DND-41 (cell line): Measurements from ENCODE around the gene STPG2.
A peak's percentile ranks its signal among the peaks of the same experiment; 100 is the strongest.

Source experiments
- ATAC-seq: fragments of 200-7000 bp; cut with Tn5 transposase; 3 replicates; pipeline ENCODE4 v1.9.1; 2021; ENCODE audit warnings: low read depth; ENCODE audit not compliant: insufficient read depth
- DNase-seq: peaks from one replicate; pipeline ENCODE4 v3.0.0-alpha.2; 2020
- H2AFZ ChIP-seq: 2 replicates; pipeline ENCODE4 v1.6.0; 2012; ENCODE audit warnings: low read depth, low read length
- H3K27ac ChIP-seq: 2 replicates; pipeline ENCODE4 v1.5.1; 2012; ENCODE audit warnings: low read length, inconsistent platforms
- H3K27me3 ChIP-seq: fragments of 200-600 bp; sonication (generic); 2 replicates; pipeline ENCODE4 v1.6.0; 2012; ENCODE audit warnings: low read length, mild to moderate bottlenecking, inconsistent platforms; ENCODE audit not compliant: insufficient read depth, poor library complexity
- H3K36me3 ChIP-seq: 2 replicates; pipeline ENCODE4 v1.5.1; 2012; ENCODE audit warnings: low read length, inconsistent platforms; ENCODE audit not compliant: insufficient read depth
- H3K4me1 ChIP-seq: 2 replicates; pipeline ENCODE4 v1.5.1; 2012; ENCODE audit warnings: mild to moderate bottlenecking, low read length; ENCODE audit not compliant: insufficient read depth
- H3K4me2 ChIP-seq: 2 replicates; pipeline ENCODE4 v1.6.0; 2012; ENCODE audit warnings: mild to moderate bottlenecking, moderate library complexity, low read length, inconsistent platforms; ENCODE audit not compliant: insufficient read depth
- H3K4me3 ChIP-seq, 2 experiments: fragments of 200-600 bp in 1 of 2; shearing (Covaris generic) in 1 of 2; 2 replicates each; pipeline ENCODE4 v1.5.1; 2012 to 2016; ENCODE audit warnings: inconsistent platforms in 2 of 2, low read length in 2 of 2, mild to moderate bottlenecking in 2 of 2, low read depth in 1 of 2, moderate library complexity in 1 of 2
- H3K79me2 ChIP-seq: 2 replicates; pipeline ENCODE4 v1.6.0; 2012; ENCODE audit warnings: low read length, inconsistent platforms; ENCODE audit not compliant: insufficient read depth
- H3K9ac ChIP-seq: 2 replicates; pipeline ENCODE4 v1.6.0; 2012; ENCODE audit warnings: low read depth, mild to moderate bottlenecking, inconsistent platforms, low read length, moderate library complexity
- H3K9me3 ChIP-seq: 2 replicates; pipeline ENCODE4 v1.5.1; 2012; ENCODE audit warnings: low read length, moderate library complexity, mild to moderate bottlenecking, inconsistent platforms; ENCODE audit not compliant: insufficient read depth, severe bottlenecking
- H4K20me1 ChIP-seq: 2 replicates; pipeline ENCODE4 v1.6.0; 2012; ENCODE audit warnings: low read length; ENCODE audit not compliant: insufficient read depth
- EZH2 ChIP-seq: IDR thresholded peaks from 3 replicates; pipeline ENCODE4 v1.6.1; 2012; ENCODE audit warnings: borderline replicate concordance, low read depth, mild to moderate bottlenecking, moderate library complexity, low read length, inconsistent platforms; ENCODE audit not compliant: severe bottlenecking
- TF ChIP-seq, protein P1 (sequence below): IDR thresholded peaks from 2 replicates; pipeline ENCODE4 v1.5.1; 2012; ENCODE audit warnings: borderline replicate concordance, low read length, moderate library complexity, mild to moderate bottlenecking; ENCODE audit not compliant: poor library complexity, severe bottlenecking; ENCODE audit errors: extremely low read depth

Gene STPG2

DNA sequence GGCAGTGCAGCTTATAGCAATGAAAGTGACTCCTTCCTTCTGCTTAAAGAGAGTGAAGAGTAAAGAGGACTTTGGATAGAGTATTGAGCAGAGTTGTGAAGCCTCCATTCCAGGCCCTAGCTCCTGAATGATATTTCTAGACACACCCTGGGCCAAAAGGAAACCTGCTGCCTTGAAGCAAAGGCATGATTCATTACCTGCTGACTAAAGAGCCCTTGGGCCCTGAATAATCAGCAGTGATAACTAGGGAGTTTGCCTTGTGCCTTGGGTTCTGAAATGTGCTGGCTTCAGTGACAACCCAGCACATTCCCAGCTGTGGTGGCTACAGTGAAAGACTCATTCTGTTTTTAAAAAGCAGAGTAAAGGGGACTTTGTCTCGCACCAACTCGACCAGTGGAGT is 49.2 kb downstream of the STPG2 start:
- H3K4me2 ChIP-seq, result no peak overlapping the region
- no peak for ATAC-seq
- H3K9ac ChIP-seq, result no peak overlapping the region
- TF ChIP-seq EZH2, result no peak
- TF ChIP-seq, protein P1, sequence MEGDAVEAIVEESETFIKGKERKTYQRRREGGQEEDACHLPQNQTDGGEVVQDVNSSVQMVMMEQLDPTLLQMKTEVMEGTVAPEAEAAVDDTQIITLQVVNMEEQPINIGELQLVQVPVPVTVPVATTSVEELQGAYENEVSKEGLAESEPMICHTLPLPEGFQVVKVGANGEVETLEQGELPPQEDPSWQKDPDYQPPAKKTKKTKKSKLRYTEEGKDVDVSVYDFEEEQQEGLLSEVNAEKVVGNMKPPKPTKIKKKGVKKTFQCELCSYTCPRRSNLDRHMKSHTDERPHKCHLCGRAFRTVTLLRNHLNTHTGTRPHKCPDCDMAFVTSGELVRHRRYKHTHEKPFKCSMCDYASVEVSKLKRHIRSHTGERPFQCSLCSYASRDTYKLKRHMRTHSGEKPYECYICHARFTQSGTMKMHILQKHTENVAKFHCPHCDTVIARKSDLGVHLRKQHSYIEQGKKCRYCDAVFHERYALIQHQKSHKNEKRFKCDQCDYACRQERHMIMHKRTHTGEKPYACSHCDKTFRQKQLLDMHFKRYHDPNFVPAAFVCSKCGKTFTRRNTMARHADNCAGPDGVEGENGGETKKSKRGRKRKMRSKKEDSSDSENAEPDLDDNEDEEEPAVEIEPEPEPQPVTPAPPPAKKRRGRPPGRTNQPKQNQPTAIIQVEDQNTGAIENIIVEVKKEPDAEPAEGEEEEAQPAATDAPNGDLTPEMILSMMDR, result no peak
- H3K9me3 ChIP-seq, result peaks cover 7% of the 10 kb centered on the region
- no peaks in the 10 kb centered on the region for H3K27me3 ChIP-seq
- DNase-seq, result no peak
- H3K79me2 ChIP-seq, result no peaks in the 10 kb centered on the region
- H3K27ac ChIP-seq, result no peak overlapping the region
- H4K20me1 ChIP-seq, result no peaks in the 10 kb centered on the region
- no peak overlapping the region for H3K4me3 ChIP-seq
- H2AFZ ChIP-seq, result no peak overlapping the region
- H3K36me3 ChIP-seq, result no peaks in the 10 kb centered on the region
- H3K4me1 ChIP-seq, result no peaks in the 10 kb centered on the region

DNA sequence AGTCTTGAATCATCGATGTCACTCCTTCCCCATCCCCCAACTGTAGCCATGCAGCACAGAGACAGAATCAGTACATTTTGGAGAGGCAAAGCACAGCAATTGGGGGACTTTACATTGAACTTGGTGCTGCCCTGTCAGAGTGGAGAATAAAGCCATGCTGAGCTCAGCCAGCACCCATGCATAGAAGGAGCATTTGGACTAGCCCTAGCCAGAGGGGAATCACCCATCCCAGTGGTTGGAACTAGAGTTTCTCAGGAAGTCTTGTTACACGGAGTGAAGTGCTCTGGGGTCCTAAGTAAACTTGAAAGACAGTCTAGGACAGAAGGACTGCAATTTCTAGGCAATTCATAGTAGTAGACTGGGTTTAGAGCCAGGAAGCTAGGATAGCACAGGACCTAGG is 49.6 kb downstream of the STPG2 start:
- ATAC-seq, result no peak
- Histone ChIP-seq H3K4me2 (no peak overlapping the region), H3K36me3 (no peaks in the 10 kb centered on the region), H3K4me3 (no peak overlapping the region), H4K20me1 (no peaks in the 10 kb centered on the region), H3K27ac (no peak overlapping the region), H3K9ac (no peak overlapping the region), H3K9me3 (peaks cover 7% of the 10 kb centered on the region), H2AFZ (no peak overlapping the region), H3K27me3 (no peaks in the 10 kb centered on the region), H3K79me2 (no peaks in the 10 kb centered on the region), H3K4me1 (no peaks in the 10 kb centered on the region)
- no peak for TF ChIP-seq EZH2
- DNase-seq, result no peak

DNA sequence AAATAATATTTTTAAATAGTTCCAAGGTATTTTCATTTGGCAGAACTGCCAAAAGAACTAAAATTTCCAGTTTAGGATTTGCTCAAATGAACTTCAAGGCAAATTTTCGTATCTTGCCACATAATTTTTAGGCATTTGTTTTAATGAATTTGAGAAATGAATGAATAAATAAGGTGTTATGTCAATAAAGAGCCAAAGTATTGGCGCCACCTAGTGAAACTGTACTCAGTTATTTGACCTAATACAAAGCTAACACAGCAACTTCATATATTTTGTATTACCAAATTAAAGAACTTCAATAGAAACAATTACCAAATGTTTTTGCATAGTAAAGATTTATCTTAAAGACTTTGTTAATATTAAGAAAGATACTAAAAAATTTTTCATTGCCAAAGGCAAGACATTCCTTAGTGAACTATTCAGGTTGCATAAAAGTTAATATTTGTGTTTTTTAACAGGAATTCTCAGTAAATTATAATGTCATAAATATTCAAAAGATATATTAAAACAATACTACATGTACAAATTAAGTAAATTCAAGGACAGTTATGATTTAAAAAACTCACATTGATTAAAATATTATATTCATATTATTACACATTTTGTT is 50.3 kb downstream of the STPG2 start:
- peak; percentile 19 for DNase-seq
- no peak overlapping the region for H2AFZ ChIP-seq
- H4K20me1 ChIP-seq, result no peaks in the 10 kb centered on the region
- no peak overlapping the region for H3K9ac ChIP-seq
- no peak overlapping the region for H3K4me2 ChIP-seq
- no peak overlapping the region for H3K4me3 ChIP-seq
- H3K27ac ChIP-seq, result no peak overlapping the region
- H3K4me1 ChIP-seq, result no peaks in the 10 kb centered on the region
- peaks cover 7% of the 10 kb centered on the region for H3K9me3 ChIP-seq
- TF ChIP-seq EZH2, result no peak
- TF ChIP-seq, protein P1, result peak; percentile 72
- no peak for ATAC-seq
- no peaks in the 10 kb centered on the region for H3K79me2 ChIP-seq
- no peaks in the 10 kb centered on the region for H3K27me3 ChIP-seq
- H3K36me3 ChIP-seq, result no peaks in the 10 kb centered on the region

DNA sequence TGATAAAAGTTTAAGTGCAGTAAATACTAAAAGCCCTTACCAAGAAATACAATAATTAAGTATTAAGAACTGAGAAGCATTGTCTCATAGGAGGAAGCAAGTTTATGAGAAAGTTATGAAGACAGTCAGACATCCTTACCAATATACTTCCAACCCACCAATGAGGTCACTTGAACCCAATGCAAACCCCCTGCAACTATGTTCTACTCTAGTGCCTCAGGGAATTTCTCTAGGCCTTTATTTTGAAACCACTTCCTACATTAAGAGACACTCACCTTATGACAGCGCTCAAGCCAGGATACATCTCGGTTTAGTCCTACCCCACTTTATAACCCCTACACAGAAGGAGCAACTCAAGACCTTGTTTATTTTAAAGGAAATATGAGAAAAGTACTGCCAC is 61.3 kb downstream of the STPG2 start:
- Histone ChIP-seq H3K9me3 (no peaks in the 10 kb centered on the region), H3K4me2 (no peak overlapping the region), H4K20me1 (no peaks in the 10 kb centered on the region), H2AFZ (no peak overlapping the region), H3K27ac (no peak overlapping the region), H3K4me1 (peaks cover 12% of the 10 kb centered on the region), H3K4me3 (no peak overlapping the region), H3K79me2 (no peaks in the 10 kb centered on the region), H3K36me3 (no peaks in the 10 kb centered on the region), H3K9ac (no peak overlapping the region), H3K27me3 (no peaks in the 10 kb centered on the region)
- DNase-seq (no peak), ATAC-seq (no peak)
- TF ChIP-seq, protein P1, result no peak
- no peak for TF ChIP-seq EZH2
